HG02759 (cell line): ENCODE data around the gene SHC3.

Experiments
- ATAC-seq: cut with Tn5 transposase; IDR thresholded peaks from one replicate; pipeline ENCODE4 v1.9.1; 2021; ENCODE audit warnings: mild to moderate bottlenecking, moderate library complexity; ENCODE audit not compliant: unreplicated experiment

SHC3 gene

DNA sequence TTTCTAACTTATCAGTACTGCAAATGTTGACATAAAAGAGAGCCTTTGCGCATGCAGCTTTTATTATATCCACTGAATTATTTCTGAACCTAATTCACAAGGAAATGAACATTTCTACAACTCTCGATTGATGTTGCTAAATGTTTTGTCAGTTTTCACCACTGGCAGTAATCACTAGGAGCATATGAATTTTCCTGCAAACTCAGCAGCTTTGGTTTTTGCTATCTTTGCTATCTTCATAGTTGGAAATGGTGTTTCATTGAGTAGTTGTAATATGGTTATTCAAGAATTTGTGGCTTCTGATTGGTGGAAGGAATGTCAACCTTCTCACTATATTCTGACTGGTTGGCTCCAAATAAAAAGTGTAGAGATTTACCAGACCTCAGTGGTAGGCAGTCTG, 8.9 kb upstream of the SHC3 start:
- ATAC-seq: no peak

DNA sequence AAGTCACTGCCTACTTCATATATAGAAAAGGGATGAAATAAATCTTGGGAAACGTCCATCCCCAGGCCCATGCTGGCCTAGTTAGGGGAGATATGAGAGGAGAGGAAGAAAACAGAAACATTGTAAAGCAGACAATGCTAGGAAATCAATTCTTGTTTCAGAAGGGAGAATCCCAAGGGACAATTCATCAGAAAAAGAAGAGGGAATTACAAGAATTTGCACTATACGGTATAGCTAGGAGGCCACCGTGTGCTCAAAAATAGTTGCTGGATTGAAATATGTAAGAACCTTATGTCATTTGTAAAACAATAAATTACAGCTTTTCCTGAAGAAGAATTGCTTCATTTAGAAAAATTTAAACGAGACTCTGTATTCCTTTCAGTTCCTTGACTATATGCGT, 8.3 kb upstream of the SHC3 start:
- no peak for ATAC-seq

DNA sequence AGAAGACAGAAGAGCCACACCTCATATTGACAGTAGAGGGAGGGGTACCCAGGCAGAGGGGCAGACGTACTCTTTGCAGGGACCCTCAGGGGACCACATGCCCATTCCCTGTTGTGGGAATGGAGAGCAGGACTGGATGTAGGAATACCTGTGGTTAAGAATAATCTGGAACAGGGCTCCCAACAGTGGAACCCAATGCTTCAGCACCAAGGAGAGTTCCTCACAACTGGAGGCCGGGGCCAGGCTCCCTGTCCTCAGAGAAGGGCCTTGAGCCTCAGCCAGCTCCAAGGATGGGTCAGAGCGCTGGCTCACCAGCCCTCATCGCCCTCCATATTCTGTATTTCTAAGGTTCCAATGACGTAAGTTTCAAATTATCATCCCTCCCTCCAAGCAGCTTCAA, 7.4 kb upstream of the SHC3 start:
- no peak for ATAC-seq

DNA sequence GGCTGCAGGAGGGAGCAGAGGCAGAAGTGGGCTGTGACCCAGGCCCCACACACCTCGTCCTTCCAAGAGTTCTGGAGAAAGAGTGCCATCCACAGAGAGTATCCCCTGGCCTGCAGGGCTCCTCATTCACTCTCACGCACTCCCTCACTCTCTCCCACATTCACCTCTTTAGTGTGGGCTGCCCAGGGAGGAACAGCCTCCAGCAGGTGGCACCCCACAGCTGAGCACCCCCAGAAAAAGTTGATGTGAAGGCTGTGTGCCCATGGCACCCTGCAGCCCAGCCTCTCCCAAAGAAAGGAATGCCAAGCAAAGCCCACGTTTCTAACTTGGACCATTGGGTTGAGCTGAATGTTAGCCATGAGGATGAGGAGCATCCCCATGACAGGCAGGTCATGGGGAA, 4.5 kb upstream of the SHC3 start:
- no peak for ATAC-seq

DNA sequence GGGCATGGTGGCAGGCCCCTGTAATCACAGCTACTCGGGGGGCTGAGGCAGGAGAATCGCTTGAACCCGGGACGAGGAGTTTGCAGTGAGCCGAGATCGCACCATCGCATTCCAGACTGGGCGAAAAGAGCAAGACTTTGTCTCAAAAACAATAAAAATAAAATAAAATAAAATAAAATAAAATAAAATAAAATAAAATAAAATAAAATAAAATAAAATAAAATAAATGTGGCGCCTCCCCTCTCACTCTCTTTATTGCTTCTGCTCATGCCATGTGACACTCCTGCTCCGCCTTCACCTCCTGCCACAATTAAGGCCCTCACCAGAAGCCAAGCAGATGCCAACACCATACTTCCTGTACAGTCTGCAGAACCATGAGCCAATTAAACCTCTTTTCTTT, 3.8 kb upstream of the SHC3 start:
- ATAC-seq: no peak

DNA sequence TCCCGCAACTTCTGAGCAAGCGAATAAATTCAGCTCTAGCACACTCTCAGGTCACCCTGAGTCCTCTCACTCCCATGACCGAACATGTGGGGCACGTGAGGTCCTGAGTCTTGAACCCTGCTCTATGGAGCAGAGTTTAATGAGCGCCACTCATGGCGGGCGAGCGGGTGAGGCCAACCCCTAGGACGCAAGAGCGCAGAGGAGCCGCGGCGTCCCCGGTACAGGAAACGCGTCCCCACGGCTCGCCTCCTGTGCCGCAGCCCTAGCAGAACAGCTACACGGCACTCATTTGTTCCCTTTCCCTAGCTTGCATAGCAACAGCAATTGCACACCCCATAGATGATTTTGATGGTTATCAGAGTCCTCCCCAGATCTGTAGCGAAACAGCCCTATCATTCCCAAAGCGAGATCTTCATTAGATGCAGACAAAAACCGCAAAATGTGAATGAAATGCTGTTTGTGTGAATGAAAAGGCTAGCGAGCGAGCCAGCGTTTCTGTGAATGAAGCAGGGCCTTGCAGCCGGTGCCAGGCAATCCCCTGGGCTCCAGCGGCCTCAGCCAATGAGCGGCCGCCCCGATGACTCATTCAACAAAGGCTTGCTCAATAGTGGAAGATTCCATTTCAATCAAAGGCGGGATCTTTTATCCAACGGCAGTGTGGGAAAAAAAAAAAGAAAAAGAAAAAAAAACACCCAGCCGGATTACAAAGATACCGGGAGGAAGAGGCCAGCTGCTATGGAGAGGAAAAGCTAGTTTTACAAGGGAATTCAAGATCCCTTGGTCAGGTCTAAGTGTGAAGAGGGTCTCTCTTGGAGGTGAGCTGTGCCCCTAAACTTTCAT, 1.5 kb upstream of the SHC3 start:
- peak; percentile 63 for ATAC-seq

DNA sequence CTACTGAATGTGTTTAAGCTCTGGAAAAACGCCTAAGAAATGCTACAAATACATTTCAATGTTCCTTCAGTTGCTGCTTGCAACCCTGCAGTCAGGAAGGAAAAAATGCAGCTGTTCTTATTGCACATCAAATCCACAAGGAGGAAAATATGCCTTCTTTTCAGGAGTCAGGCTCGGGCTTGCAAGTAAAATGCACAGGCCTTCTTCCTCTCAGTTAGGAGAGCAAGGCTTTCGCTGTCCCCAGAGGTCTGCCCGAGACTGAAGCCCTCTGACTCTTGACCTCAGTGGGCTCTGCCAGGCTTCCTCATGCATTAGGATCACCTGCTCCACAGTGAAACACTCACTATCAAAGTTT, 899 bp upstream of the SHC3 start:
- no peak for ATAC-seq

DNA sequence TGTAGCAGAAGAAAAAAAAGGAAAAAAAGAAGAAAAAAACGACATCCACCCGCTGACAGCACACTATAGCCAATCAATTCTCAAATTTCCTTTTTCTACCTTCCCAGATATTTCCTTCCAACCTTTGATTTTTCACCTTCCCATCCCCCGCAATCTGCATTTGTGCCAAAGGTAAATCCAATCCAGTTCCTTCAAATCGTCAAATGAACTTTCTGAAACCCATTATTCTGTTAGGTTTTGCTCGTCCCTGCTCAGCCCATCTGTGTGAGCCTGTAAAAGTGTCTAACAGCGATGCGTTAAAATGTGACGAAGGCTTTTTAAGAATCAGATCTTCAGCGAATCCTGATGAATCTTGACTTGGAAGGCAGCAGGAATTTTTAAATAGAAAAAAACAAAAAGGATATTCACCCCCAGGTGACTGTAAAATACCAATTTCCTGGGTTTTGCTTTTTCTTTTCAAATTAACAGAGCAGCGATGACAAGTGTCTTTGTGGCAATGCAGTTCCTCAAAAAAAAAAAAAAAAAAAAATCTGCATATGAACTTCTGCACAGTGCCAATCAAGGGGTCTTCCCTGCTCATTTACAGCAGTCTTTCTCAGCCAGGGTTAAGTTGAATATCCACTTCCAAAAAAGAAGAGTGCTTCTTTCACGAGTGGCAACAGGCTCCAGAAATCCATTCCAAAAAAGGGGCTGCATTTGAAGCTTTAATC, 367 bp upstream of the SHC3 start:
- ATAC-seq: no peak

DNA sequence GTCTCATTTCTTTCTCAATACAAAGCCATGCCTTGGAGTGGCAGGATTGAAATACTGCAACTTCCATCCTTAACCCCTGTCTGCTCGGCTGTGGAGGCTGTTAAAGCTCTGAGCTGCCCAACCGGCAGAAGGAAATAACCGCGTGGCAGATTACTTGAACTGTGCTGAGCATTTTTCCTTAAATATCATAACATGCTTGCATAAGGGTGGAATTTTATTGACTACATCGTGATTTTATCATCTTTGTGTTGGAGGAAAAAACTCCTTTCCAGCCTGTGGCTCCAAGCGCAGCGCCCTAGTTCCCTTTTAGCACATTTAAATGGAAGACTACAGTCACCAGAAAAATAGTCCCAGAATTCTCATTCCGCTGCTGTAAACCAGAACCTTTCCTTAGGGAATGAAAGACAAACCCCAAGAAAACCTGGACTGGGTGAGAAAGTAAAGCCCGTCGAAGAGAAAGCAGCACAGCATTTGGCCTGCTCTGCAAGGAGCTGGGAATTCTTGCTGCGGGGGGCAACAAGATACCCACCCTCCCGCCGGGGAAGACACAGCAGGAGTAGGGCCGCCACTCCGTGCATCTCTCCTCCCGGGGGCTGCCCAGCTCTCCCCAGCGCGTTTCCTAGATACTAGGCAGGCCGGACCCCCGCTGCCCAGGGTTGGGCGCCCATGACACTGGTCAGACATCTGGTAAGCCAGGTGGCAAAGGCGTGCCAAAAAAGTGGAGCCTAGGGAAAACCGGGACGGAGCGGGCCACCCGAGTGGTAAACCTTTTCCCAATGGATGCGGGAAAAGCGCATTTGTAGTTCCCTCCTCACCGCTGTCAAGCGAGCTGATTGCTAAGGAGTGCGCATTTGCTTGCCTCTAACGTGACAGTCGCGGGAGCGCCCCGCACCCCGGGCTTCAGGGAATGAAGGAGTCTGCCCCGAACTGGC, 1.3 kb downstream of the SHC3 start:
- ATAC-seq: no peak

DNA sequence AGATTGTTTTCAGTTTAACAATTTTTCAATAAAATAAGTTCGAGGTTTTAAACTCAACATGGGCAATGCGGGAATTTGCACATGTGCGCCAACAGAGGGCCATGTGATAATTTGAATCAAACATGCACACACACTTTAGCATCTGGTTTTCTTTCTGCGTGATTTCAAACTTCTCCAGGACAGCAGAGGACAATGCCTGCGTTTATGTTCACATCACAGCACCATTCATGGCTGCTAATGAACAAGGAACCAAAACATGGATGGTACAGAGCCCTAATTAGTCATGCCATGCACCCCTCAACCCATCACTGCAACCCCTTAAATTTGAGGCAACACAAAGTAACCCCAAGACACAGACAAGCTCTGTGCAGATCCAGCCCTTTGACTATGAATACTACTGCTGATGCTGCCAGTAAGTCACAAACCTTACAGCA, 2.8 kb downstream of the SHC3 start:
- no peak for ATAC-seq

DNA sequence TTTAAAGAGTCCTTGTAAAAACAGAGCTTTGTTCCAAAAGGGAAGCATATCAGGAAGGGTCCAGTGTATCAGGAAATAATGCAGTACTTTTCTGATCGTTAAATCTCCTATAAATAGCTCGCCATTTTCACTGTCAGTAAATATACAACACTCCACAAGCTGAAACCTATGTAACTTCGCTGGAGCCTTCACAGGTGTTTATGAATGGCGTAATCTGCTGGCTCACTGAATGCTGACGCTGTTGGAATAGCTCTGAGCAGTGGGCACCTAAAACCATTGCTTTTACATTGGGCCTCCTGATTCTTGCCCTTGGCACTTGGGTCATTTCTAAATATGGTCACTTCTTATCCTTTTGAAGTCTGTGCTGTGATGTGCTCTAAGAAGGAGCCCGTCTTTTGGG, 4.3 kb downstream of the SHC3 start:
- no peak for ATAC-seq

DNA sequence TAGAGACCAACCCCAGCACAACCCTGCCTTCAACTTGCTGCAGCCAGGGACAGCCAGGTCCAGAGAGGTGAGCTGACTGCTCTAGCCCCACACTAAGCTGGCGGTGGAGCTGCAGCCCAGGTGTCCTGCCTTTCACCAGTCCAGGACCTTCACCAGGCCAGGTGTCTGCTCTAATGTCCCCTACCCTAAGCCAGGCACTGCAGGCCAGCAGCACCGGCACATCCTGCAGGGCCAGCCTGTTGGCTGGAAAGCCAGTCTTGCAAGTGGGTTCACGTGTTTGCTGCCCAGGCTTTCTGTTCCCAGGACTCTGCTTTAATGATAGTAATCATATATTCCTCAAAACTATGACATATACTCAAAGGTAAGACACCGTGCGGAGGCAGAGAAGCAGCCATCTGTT, 5.5 kb downstream of the SHC3 start:
- ATAC-seq: no peak

DNA sequence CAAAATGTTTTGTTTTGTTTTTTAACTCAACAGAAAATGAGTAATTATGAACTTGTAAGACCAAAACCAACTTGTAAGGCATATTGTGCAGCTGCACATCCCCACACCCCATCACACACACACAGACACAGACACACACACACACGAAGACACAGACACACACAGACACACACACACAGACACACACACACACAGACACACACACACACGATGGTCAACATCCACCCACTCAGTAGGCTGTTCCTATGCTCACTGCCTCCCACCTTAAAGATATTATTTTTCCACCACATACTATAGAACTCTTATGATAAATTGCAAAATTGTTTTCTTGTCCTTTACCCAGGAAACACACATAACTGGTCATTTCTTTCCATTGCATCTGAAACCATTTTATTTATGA, 6.2 kb downstream of the SHC3 start:
- no peak for ATAC-seq

DNA sequence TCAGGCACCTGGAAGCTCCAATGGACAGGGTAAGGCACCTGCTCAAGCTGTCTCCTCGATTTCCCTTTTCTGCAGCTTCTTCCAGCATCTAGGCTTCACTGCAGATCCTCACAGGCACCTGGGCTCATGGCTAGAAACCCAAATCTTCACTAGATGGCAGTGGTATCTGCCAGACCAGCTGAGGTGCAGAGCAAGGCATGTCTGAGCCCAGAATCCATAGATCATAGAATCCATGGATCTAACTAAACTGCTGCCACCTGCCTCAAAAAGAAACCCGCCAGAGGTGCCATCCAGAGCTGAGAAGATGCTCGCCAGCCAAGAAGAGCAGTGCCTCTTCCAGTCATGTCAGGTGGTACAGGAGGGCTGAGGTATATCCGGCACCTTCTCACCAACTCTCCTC, 6.9 kb downstream of the SHC3 start:
- no peak for ATAC-seq

DNA sequence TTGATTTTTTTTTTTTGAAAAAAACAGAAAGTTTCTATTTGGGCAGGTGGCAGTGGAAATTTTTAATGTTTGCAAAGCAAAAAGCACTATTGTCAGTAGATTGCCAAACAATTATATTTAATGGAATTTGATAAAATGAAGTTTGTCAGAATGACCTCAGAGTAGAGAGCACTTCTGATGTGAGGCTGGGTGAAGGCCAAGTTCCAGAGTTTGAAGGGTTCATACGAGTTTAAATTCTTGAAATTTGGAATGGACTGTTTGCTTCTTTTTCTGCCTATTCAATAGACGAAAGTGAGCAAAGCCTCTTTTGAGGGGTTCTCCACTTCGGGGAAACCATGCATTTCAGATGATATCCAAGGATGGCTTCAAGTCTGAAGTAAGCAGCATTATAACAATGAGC, 7.4 kb downstream of the SHC3 start:
- ATAC-seq: no peak

DNA sequence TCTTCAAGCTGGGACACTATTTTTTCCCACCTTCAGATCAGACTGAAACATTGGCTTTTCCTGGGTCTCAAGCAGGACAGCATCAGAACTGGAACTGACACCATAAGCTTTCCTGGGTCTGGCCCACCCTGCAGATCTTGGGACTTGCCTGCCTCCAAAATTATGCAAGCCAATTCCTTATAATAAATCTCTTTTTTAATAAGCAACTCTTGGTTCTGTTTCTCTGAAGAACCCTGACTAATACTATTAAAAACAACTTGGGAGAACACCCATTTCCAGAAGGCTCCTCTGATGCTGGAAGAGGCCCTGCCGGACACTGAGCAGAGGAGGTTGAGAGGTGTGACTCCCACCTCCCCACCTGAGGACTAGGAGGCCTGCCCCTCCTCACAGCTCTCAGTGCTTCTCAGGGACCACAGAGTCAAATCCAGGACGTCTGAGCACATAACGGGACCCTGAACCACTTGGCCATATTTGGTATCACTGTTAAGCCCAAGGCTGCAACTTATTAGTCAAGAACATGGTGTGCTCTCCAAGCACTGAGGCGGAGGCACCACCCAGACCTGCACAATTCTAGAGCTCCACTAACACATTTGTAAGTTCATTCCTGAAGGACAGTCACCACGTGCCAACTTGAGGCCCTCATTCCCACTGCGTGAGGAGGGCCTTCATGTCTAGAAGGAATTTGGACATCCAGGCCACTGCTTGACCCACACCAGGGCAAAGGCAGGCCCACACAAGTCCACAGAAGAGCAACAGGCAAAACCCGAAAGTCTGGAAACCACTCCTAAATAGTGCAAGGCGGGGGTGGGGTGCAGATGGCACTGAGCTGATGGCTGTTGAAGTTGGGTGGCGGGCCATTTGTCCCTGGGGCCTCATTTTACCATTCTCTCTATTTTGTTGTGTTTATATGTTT, 9.5 kb downstream of the SHC3 start:
- no peak for ATAC-seq

DNA sequence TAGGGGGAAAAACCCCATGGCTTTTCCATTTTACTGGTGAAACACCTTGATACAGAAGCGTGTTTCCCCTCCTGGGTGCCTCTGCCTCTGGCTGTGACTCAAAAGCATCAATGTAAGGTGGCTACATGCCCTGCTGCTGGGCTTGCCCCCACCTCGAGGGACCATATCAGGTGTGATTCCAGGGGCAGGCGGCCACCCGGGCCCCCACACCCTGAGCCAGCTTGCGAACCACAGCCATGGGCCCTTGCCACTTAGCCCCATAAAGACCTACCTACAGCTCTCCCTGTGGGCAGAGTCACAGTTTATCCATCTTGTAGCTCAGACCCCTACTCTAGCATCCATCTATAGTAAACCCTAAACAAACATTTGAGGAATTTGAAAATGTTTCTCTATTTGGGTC, 10.8 kb downstream of the SHC3 start:
- ATAC-seq: no peak

DNA sequence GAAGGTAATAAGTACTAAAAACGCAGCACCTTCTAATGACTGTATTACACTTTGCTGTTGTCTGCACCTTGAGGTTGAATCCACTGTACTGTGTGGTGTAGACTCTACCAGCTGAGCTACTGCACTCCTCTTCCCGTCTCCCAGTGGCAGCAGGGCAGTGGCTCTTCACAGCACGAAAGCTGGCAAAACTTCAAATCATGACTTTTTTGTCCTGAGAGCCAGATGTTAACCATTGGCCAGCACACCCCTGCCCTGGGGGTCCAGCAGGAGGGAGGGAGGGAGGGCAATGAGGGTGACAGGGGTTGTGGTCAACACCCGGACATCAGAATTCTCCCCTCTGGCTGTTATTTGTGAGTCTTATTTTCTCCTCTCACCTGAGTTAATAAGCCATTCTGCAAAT, 11.8 kb downstream of the SHC3 start:
- ATAC-seq: no peak

DNA sequence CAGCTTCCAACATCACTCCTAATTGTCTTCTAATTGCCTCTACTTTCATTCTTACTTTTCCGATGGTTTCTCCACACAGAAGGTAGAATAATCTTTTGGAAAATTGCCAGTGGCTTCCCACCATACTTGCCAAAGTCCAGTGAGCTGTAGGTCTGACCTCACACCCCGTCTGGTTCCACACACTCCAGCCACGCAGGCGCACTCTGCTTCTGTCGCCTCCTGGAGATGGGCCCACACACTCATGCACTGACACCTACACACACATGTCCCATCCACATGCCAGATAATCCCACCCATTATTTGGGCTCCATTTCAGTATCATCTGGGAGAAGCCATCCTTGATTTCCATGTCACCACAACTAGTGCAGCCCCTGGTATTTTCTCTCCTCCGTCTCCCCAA, 12.7 kb downstream of the SHC3 start:
- no peak for ATAC-seq

DNA sequence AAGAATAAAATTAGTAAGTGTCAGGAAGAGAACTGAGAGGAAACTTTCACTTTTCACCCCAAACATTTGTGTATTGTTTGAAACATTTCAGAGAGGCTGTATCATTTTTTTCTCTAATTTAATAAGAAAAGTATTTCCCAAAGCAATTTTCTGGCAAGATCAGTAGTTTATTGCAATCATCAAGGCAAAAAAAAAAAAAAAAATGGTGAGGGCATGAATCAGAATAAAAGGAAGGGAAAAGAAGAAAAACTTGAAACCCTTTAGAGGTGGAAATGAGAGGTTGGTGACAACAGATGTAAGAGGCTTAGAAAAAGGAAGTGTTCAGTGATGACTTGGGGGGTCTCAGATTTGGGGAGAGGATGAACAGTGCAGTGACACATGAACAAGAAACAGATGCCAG, 13.3 kb downstream of the SHC3 start:
- no peak for ATAC-seq

DNA sequence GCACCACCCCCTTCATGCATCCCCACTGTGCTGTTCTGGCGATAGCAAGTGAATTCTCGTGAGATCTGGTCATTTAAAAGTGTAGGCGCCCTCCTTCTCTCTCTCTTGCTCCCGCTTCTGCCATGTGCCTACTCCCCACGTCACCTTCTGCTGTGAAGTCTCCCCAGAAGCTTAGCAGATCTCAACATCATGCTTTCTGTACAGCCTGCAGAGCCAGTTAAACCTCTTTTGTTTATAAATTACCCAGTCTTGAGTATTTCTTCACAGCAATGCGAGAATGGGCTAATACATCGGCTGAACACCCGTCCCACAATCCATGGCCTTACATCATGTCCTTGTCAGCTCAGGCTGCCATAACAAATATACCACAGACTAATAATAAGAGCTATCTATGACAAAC, 17.4 kb downstream of the SHC3 start:
- no peak for ATAC-seq
